HepG2 (cell line): Measurements from ENCODE around the gene PTGDS. TPM values are rescaled to one million over a fixed set of nuclear protein-coding genes. Genes with fewer than 3 reads are reported as not detected.

Experiments
- ATF4 ChIP-seq, 2 experiments: fragments of 450-650 bp in 1 of 2; sonication (generic) in 1 of 2; formaldehyde crosslinking; IDR thresholded peaks; 2 replicates each; pipeline versions ENCODE4 v1.5.0 to v1.8.0; 2020 to 2022; ENCODE audit warnings: mild to moderate bottlenecking in 1 of 2, missing genetic modification reagents in 1 of 2
- HMG20A ChIP-seq: IDR thresholded peaks from 2 replicates; pipeline ENCODE4 v1.6.1; 2016; ENCODE audit warnings: borderline replicate concordance
- JUND ChIP-seq: sonication (generic); formaldehyde crosslinking; IDR thresholded peaks from 2 replicates; pipeline ENCODE4 v1.8.0; 2022; ENCODE audit warnings: mild to moderate bottlenecking, missing genetic modification reagents
- KAT2B ChIP-seq: fragments of 150-350 bp; IDR thresholded peaks from 2 replicates; pipeline ENCODE4 v1.6.1; 2014; ENCODE audit warnings: low read depth, low read length, borderline replicate concordance
- MAFF ChIP-seq: IDR thresholded peaks from 2 replicates; pipeline ENCODE4 v1.6.1; 2011; ENCODE audit warnings: low read depth, low read length, improper control_type of control experiment
- MAZ ChIP-seq, 2 experiments: sonication (generic) in 1 of 2; formaldehyde crosslinking in 1 of 2; IDR thresholded peaks; 2 replicates each; pipeline versions ENCODE4 v1.5.0 to v1.6.1; 2012 to 2020; ENCODE audit warnings: low read depth in 2 of 2, mild to moderate bottlenecking in 2 of 2, borderline replicate concordance in 1 of 2, improper control_type of control experiment in 1 of 2, low read length in 1 of 2, missing genetic modification reagents in 1 of 2, moderate library complexity in 1 of 2
- MNT ChIP-seq: fragments of 450-650 bp; IDR thresholded peaks from 2 replicates; pipeline ENCODE4 v1.6.1; 2016
- MTA1 ChIP-seq: sonication (generic); formaldehyde crosslinking; IDR thresholded peaks from 2 replicates; pipeline ENCODE4 v1.4.0; 2020; ENCODE audit warnings: missing genetic modification reagents, mild to moderate bottlenecking, borderline replicate concordance
- NONO ChIP-seq, 2 experiments: fragments of 450-650 bp in 1 of 2; sonication (generic) in 1 of 2; formaldehyde crosslinking in 1 of 2; IDR thresholded peaks in 1 of 2; conservative IDR thresholded peaks in 1 of 2; 2 replicates each; pipeline versions ENCODE4 v1.6.1 to v1.8.0; 2017 to 2022; ENCODE audit warnings: mild to moderate bottlenecking in 1 of 2, missing genetic modification reagents in 1 of 2, moderate library complexity in 1 of 2
- PTBP1 ChIP-seq: fragments of 200-400 bp; formaldehyde crosslinking; IDR thresholded peaks from 2 replicates; pipeline ENCODE4 v1.6.1; 2018; ENCODE audit warnings: low read length, low read depth; ENCODE audit not compliant: poor library complexity, severe bottlenecking
- SKI ChIP-seq: fragments of 450-650 bp; IDR thresholded peaks from one replicate; pipeline ENCODE4 v1.6.1; 2018; ENCODE audit warnings: mild to moderate bottlenecking; ENCODE audit not compliant: partially characterized antibody
- SP1 ChIP-seq, 2 experiments: fragments of 450-650 bp in 1 of 2; sonication (generic) in 1 of 2; formaldehyde crosslinking in 1 of 2; IDR thresholded peaks; 2 replicates each; pipeline versions ENCODE4 v1.4.0 to v1.6.1; 2016 to 2020; ENCODE audit warnings: missing genetic modification reagents in 1 of 2
- TGIF2 ChIP-seq: IDR thresholded peaks from 2 replicates; pipeline ENCODE4 v1.6.1; 2016; ENCODE audit warnings: control low read depth, missing compliant biosample characterization
- U2AF2 ChIP-seq: fragments of 200-400 bp; formaldehyde crosslinking; IDR thresholded peaks from 2 replicates; pipeline ENCODE4 v1.6.1; 2017; ENCODE audit warnings: low read depth, mild to moderate bottlenecking, low read length
- ZBTB1 ChIP-seq: sonication (generic); formaldehyde crosslinking; IDR thresholded peaks from 2 replicates; pipeline ENCODE4 v1.4.0; 2020; ENCODE audit warnings: missing genetic modification reagents, borderline replicate concordance
- ZBTB3 ChIP-seq: sonication (generic); formaldehyde crosslinking; IDR thresholded peaks from 2 replicates; pipeline ENCODE4 v1.4.0; 2020; ENCODE audit warnings: low read depth, mild to moderate bottlenecking, moderate library complexity, missing genetic modification reagents, borderline replicate concordance
- ZNF138 ChIP-seq: sonication (generic); formaldehyde crosslinking; IDR thresholded peaks from 2 replicates; pipeline ENCODE4 v1.5.0; 2020; ENCODE audit warnings: mild to moderate bottlenecking, low read depth, missing genetic modification reagents
- ZNF234 ChIP-seq: sonication (generic); formaldehyde crosslinking; conservative IDR thresholded peaks from 2 replicates; pipeline ENCODE4 v1.5.1; 2020; ENCODE audit warnings: mild to moderate bottlenecking, missing genetic modification reagents
- ZNF496 ChIP-seq: sonication (generic); formaldehyde crosslinking; IDR thresholded peaks from 2 replicates; pipeline ENCODE4 v1.8.1; 2023; ENCODE audit warnings: mild to moderate bottlenecking, moderate library complexity, missing genetic modification reagents; ENCODE audit not compliant: insufficient replicate concordance
- ZNF550 ChIP-seq: sonication (generic); formaldehyde crosslinking; IDR thresholded peaks from 2 replicates; pipeline ENCODE4 v1.4.0; 2020; ENCODE audit warnings: mild to moderate bottlenecking, missing genetic modification reagents, borderline replicate concordance
- ZNF746 ChIP-seq: sonication (generic); formaldehyde crosslinking; IDR thresholded peaks from 2 replicates; pipeline ENCODE4 v1.8.0; 2022; ENCODE audit warnings: mild to moderate bottlenecking, missing genetic modification reagents
- polyA plus RNA-seq, 8 experiments: library from polyadenylated mRNA; depleted of rRNA in 3 of 8; stranded (reverse) in 7 of 8; unstranded in 1 of 8; fragments of >200 nt; fragmentation: Illumina TruSeq in 4 of 8; extraction: Trizol in 4 of 8; gene quantifications; 2 replicates each; pipeline versions ENCODE4 v1.2.1 to v1.2.3, GENCODE V29; 2011 to 2016; ENCODE audit warnings: low read depth in 4 of 8, missing spikeins in 1 of 8, mixed read lengths in 1 of 8; ENCODE audit not compliant: insufficient read depth in 1 of 8
- total RNA-seq, 5 experiments: library from RNA; depleted of rRNA; stranded (reverse); fragments of >200 nt; fragmentation: Illumina TruSeq; extraction: Trizol; gene quantifications; 2 replicates each; pipeline ENCODE4 v1.2.3, GENCODE V29; 2016; ENCODE audit warnings: low read depth in 1 of 5
- TF ChIP-seq, protein P1 (sequence below): sonication (generic); formaldehyde crosslinking; IDR thresholded peaks from 2 replicates; pipeline ENCODE4 v1.4.0; 2020; ENCODE audit warnings: missing genetic modification reagents
- TF ChIP-seq, protein P2 (sequence below): sonication (generic); formaldehyde crosslinking; IDR thresholded peaks from 2 replicates; pipeline ENCODE4 v1.5.0; 2020; ENCODE audit warnings: missing genetic modification reagents

The PTGDS gene
- total and polyA plus RNA-seq, 2 of the 13 experiments (the other 11 are each of a cell fraction or from before 2014, with no cell fraction given): 0.33 to 0.50 TPM

DNA sequence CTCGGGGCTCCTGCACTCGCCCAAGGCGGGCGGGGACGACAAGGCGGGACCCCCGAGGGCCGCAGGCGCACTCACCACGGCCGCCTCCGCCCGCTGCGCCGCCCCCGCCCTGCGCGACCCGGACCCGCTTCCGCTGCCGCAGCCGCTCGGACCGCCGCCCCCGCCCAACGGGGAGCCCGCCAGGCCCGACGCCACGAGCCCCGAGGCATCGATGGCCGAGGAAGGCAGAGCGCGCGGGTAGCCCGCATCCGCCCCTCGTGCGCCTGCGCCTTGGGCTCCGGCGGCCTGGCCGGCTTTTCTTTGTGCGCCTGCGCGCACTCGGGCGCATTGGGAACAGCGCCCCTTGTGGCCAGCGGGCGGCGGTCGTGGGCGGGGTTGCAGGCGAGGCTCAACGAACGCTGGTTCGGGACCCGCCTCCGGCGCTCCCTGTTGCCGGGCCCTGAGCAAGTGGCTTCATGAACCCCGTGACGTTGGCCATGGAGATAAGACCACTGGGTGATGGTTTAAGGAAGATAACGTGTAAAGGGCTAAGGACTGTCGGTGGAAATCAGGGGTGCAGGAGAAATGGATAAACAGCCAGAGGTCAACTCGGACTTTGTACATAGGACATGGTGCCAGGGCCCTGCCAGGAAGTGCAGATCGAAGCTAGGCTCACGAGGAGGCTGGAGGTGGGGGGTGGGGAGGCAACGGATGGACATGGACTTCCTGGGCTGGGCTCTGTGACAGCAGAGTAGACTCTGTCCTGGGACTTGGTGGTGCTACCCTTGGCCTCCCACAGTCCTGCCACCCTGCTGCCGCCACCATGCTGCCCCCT is 32.6 kb upstream of the PTGDS start, which contains the start of the genes C8G and FBXW5 (continued):
- TF ChIP-seq, protein P1, sequence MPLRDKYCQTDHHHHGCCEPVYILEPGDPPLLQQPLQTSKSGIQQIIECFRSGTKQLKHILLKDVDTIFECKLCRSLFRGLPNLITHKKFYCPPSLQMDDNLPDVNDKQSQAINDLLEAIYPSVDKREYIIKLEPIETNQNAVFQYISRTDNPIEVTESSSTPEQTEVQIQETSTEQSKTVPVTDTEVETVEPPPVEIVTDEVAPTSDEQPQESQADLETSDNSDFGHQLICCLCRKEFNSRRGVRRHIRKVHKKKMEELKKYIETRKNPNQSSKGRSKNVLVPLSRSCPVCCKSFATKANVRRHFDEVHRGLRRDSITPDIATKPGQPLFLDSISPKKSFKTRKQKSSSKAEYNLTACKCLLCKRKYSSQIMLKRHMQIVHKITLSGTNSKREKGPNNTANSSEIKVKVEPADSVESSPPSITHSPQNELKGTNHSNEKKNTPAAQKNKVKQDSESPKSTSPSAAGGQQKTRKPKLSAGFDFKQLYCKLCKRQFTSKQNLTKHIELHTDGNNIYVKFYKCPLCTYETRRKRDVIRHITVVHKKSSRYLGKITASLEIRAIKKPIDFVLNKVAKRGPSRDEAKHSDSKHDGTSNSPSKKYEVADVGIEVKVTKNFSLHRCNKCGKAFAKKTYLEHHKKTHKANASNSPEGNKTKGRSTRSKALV (CRISPR knock-in tag): no peak
- TF ChIP-seq SKI: no peak
- TF ChIP-seq ZNF746 (CRISPR knock-in tag): no peak
- no peak for TF ChIP-seq TGIF2
- TF ChIP-seq ZNF138: no peak
- no peak for TF ChIP-seq PTBP1
- no peak for TF ChIP-seq ZNF496 (CRISPR knock-in tag)
- TF ChIP-seq MAZ (IDR thresholded peaks at IDR 0.05; ENCODE audit: borderline replicate concordance, low read depth, low read length): peak; percentile 99
- TF ChIP-seq MAZ (CRISPR knock-in tag; IDR thresholded peaks at IDR 0.05; ENCODE audit: low read depth): peak; percentile 99
- no peak for TF ChIP-seq ZNF550
- no peak for TF ChIP-seq KAT2B
- TF ChIP-seq ATF4 (CRISPR knock-in tag; IDR thresholded peaks at IDR 0.05): no peak
- TF ChIP-seq ZBTB3 (CRISPR knock-in tag): no peak
- no peak for TF ChIP-seq NONO (IDR thresholded peaks at IDR 0.05)
- TF ChIP-seq NONO (CRISPR knock-in tag; conservative IDR thresholded peaks at IDR 0.05): peak; percentile 83; the same call in 1 of the 2 replicates
- no peak for TF ChIP-seq MAFF
- no peak for TF ChIP-seq ZNF234 (CRISPR knock-in tag)
- TF ChIP-seq, protein P2, sequence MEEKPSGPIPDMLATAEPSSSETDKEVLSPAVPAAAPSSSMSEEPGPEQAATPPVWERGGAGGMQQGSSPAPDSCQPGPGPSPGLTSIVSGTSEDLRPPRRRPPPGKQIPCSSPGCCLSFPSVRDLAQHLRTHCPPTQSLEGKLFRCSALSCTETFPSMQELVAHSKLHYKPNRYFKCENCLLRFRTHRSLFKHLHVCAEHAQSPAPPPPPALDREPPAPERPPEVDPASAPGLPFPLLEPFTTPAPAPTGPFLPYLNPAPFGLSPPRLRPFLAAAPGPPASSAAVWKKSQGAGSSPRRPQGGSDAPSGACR: no peak; the same call in 1 of the 2 replicates
- no peak for TF ChIP-seq SP1 (IDR thresholded peaks at IDR 0.05)
- peak; percentile 59; the same call in 1 of the 2 replicates for TF ChIP-seq SP1 (CRISPR knock-in tag; IDR thresholded peaks at IDR 0.05)
- no peak for TF ChIP-seq ZBTB1 (CRISPR knock-in tag)
- no peak for TF ChIP-seq HMG20A
- TF ChIP-seq MNT: peak; percentile 12; the same call in 1 of the 2 replicates
- peak; percentile 49; the same call in 1 of the 2 replicates for TF ChIP-seq MTA1 (CRISPR knock-in tag)
- TF ChIP-seq U2AF2: no peak
- TF ChIP-seq JUND (CRISPR knock-in tag): no peak
